GM23338 (cell line): ENCODE measurements around the gene ACO1.

Source experiments
- CREB1 ChIP-seq: fragments of 250-450 bp; sonication (Bioruptor Pico); IDR thresholded peaks from 2 replicates; pipeline ENCODE4 v1.5.0; 2020; ENCODE audit warnings: low read depth, mild to moderate bottlenecking, moderate library complexity
- CTCF ChIP-seq, 2 experiments: fragments of 200-600 bp in 1 of 2; sonication (generic) in 1 of 2; conservative IDR thresholded peaks; 2 replicates each; pipeline versions ENCODE4 v1.5.1 to v1.6.1; 2016 to 2017; ENCODE audit warnings: antibody characterized with exemption in 2 of 2, low read depth in 2 of 2, mild to moderate bottlenecking in 2 of 2, moderate library complexity in 1 of 2
- EZH2 ChIP-seq: fragments of 200-600 bp; sonication (generic); IDR thresholded peaks from one replicate; pipeline ENCODE4 v1.8.0; 2017; ENCODE audit warnings: antibody characterized with exemption, mild to moderate bottlenecking, low read depth; ENCODE audit not compliant: unreplicated experiment
- EZH2phosphoT487 ChIP-seq: fragments of 200-600 bp; sonication (generic); IDR thresholded peaks from one replicate; pipeline ENCODE4 v1.8.1; 2018; ENCODE audit warnings: antibody characterized with exemption; ENCODE audit not compliant: unreplicated experiment
- JUNB ChIP-seq: IDR thresholded peaks from one replicate; pipeline ENCODE4 v1.6.1; 2016; ENCODE audit warnings: antibody characterized with exemption; ENCODE audit not compliant: unreplicated experiment
- POLR2AphosphoS5 ChIP-seq: IDR thresholded peaks from 2 replicates; pipeline ENCODE4 v1.6.1; 2016; ENCODE audit warnings: antibody characterized with exemption, low read depth
- REST ChIP-seq: IDR thresholded peaks from one replicate; pipeline ENCODE4 v1.6.1; 2018; ENCODE audit warnings: antibody characterized with exemption; ENCODE audit not compliant: unreplicated experiment
- STAT1 ChIP-seq: IDR thresholded peaks from one replicate; pipeline ENCODE4 v1.6.1; 2016; ENCODE audit warnings: antibody characterized with exemption; ENCODE audit not compliant: unreplicated experiment
- ZNF331 ChIP-seq: fragments of 250-450 bp; sonication (Bioruptor Pico); IDR thresholded peaks from 2 replicates; pipeline ENCODE4 v1.5.0; 2020; ENCODE audit warnings: low read depth, mild to moderate bottlenecking, moderate library complexity
- ZNF462 ChIP-seq: fragments of 250-450 bp; sonication (Bioruptor Pico); IDR thresholded peaks from 2 replicates; pipeline ENCODE4 v1.5.0; 2020; ENCODE audit warnings: mild to moderate bottlenecking, moderate library complexity

GRCh38 chr9:32456564-32456963 lies 72.1 kb downstream of the ACO1 start:
- TF ChIP-seq CTCF (conservative IDR thresholded peaks at IDR 0.05; ENCODE audit: low read depth in 2 of 2) (no peak), EZH2 (no peak), EZH2phosphoT487 (no peak), ZNF331 (no peak), POLR2AphosphoS5 (no peak), CREB1 (no peak), REST (no peak), JUNB (no peak), ZNF462 (CRISPR knock-in tag) (no peak), STAT1 (no peak)
